ENCODE measurements around the gene KIF19. TPM values are rescaled to one million over a fixed set of nuclear protein-coding genes. Genes with fewer than 3 reads are reported as not detected.

The KIF19 gene
- total and polyA plus RNA-seq, 2 donors (not counting 1 experiment from before 2014, with no cell fraction given) = not detected

DNA sequence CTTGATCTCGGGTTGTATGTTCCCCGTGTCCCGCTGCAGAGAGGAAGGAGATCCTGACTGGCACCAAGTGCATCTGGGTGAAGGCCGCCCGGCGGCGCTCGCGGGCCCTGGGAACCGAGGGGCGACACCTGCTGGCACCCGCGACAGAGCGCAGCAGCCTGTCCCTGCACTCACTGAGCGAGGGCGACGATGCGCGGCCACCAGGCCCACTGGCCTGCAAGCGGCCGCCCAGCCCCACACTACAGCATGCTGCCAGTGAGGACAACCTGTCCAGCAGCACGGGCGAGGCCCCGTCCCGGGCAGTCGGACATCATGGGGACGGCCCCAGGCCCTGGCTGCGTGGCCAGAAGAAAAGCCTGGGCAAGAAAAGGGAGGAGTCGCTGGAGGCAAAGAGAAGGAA, 28.1 kb downstream of the KIF19 start:
- CTCF ChIA-PET = no interaction called here
- H3K27me3 ChIP-seq (replicated peaks in 1 of 4; ENCODE audit: control extremely low read depth in 1 of 4, control insufficient read depth in 3 of 4, insufficient read depth in 4 of 4, low read length in 3 of 4) = peaks cover 0 to 60% (median 17%) of the 10 kb centered on the region in 4 experiments
- H3K4me2 ChIP-seq (replicated peaks; ENCODE audit: low read depth, low read length, poor library complexity, severe bottlenecking) = no peak overlapping the region
- no peak overlapping the region for H3K4me3 Mint-ChIP-seq
- H3K27me3 Mint-ChIP-seq = peaks cover 50% of the 10 kb centered on the region
- intact Hi-C loops (cut with micrococcal nuclease) = no loop called here
- no peak overlapping the region for H3K9ac ChIP-seq (ENCODE audit: low read length)
- POLR2A ChIA-PET = no interaction called here
- ATAC-seq (ENCODE audit: low read depth) (peak; percentile 33), DNase-seq (peak; percentile 31)
- peaks cover 5% of the 10 kb centered on the region for H3K4me1 Mint-ChIP-seq
- H4K20me1 ChIP-seq (ENCODE audit: control insufficient read depth, insufficient read depth, low read length, poor library complexity, severe bottlenecking) = no peaks in the 10 kb centered on the region
- TF ChIP-seq, protein P1, sequence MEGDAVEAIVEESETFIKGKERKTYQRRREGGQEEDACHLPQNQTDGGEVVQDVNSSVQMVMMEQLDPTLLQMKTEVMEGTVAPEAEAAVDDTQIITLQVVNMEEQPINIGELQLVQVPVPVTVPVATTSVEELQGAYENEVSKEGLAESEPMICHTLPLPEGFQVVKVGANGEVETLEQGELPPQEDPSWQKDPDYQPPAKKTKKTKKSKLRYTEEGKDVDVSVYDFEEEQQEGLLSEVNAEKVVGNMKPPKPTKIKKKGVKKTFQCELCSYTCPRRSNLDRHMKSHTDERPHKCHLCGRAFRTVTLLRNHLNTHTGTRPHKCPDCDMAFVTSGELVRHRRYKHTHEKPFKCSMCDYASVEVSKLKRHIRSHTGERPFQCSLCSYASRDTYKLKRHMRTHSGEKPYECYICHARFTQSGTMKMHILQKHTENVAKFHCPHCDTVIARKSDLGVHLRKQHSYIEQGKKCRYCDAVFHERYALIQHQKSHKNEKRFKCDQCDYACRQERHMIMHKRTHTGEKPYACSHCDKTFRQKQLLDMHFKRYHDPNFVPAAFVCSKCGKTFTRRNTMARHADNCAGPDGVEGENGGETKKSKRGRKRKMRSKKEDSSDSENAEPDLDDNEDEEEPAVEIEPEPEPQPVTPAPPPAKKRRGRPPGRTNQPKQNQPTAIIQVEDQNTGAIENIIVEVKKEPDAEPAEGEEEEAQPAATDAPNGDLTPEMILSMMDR (IDR thresholded peaks at IDR 0.05) = peak; percentile 30
- no peak for TF ChIP-seq EZH2 (IDR thresholded peaks at IDR 0.05; ENCODE audit: borderline replicate concordance, insufficient read depth, low read depth, low read length, poor library complexity, severe bottlenecking)
- no peak overlapping the region for H3K4me3 ChIP-seq (ENCODE audit: control extremely low read depth in 1 of 5, extremely low read depth in 1 of 5, insufficient read depth in 1 of 5, low read depth in 2 of 5, low read length in 4 of 5)
- peaks cover 0 to 7% of the 10 kb centered on the region in 2 donors for H3K4me1 ChIP-seq (ENCODE audit: control insufficient read depth in 2 of 2, insufficient read depth in 2 of 2, low read length in 2 of 2)
- 9% methylated on average over 28 of the region's 29 CpGs for WGBS (ENCODE audit: insufficient coverage)
- H3K9me3 Mint-ChIP-seq (ENCODE audit: insufficient read depth) = no peaks in the 10 kb centered on the region
- H3K9me3 ChIP-seq (ENCODE audit: control extremely low read depth in 1 of 3, control insufficient read depth in 2 of 3, insufficient read depth in 1 of 3, low read length in 2 of 3) = no peaks in the 10 kb centered on the region
- H3K27ac Mint-ChIP-seq = no peak overlapping the region
- H3K79me2 ChIP-seq (ENCODE audit: control insufficient read depth, insufficient read depth, low read length) = no peaks in the 10 kb centered on the region
- no peak overlapping the region for H2AFZ ChIP-seq (ENCODE audit: insufficient read depth, low read depth, low read length, poor library complexity, severe bottlenecking)
- no peaks in the 10 kb centered on the region for H3K36me3 ChIP-seq (replicated peaks in 1 of 2; ENCODE audit: control extremely low read depth in 1 of 2, control insufficient read depth in 1 of 2, extremely low read depth in 1 of 2, insufficient read depth in 2 of 2, low read length in 1 of 2)
- H3K27ac ChIP-seq (ENCODE audit: low read length in 2 of 2) = no peak overlapping the region

DNA sequence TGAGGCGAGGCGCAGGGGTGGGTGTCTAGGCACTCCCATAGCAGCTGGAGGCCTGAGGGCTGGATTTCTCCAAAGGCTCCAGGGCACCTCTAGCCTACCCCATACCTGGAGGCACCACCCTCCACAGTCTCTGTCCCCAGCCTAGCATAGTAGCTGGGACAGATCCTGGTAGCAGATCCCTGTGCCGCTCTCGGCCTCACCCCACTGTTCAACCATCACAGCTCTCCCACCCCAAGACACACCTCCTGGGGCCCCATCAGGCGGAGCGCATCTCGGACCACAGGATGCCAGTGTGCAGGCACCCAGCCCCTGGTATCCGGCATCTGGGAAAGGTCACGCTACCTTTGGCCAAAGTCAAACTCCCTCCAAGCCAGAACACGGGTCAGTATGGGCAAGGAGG, 28.5 kb downstream of the KIF19 start:
- no peak for DNase-seq

More for the DNA sequence above, 28.5 kb downstream of the KIF19 start:
- Mint-ChIP-seq H3K27me3 (peaks cover 50% of the 10 kb centered on the region), H3K4me1 (peaks cover 5% of the 10 kb centered on the region), H3K27ac (no peak overlapping the region), H3K4me3 (no peak overlapping the region), H3K9me3 (ENCODE audit: insufficient read depth) (no peaks in the 10 kb centered on the region)
- Histone ChIP-seq H3K27ac (ENCODE audit: low read length in 2 of 2) (no peak overlapping the region), H3K4me2 (replicated peaks; ENCODE audit: low read depth, low read length, poor library complexity, severe bottlenecking) (no peak overlapping the region), H3K79me2 (ENCODE audit: control insufficient read depth, insufficient read depth, low read length) (no peaks in the 10 kb centered on the region), H3K4me1 (ENCODE audit: control insufficient read depth in 2 of 2, insufficient read depth in 2 of 2, low read length in 2 of 2) (peaks cover 0 to 7% of the 10 kb centered on the region in 2 donors), H4K20me1 (ENCODE audit: control insufficient read depth, insufficient read depth, low read length, poor library complexity, severe bottlenecking) (no peaks in the 10 kb centered on the region), H3K27me3 (replicated peaks in 1 of 4; ENCODE audit: control extremely low read depth in 1 of 4, control insufficient read depth in 3 of 4, insufficient read depth in 4 of 4, low read length in 3 of 4) (peaks cover 0 to 60% (median 17%) of the 10 kb centered on the region in 4 experiments), H3K9me3 (ENCODE audit: control extremely low read depth in 1 of 3, control insufficient read depth in 2 of 3, insufficient read depth in 1 of 3, low read length in 2 of 3) (no peaks in the 10 kb centered on the region), H2AFZ (ENCODE audit: insufficient read depth, low read depth, low read length, poor library complexity, severe bottlenecking) (no peak overlapping the region), H3K9ac (ENCODE audit: low read length) (no peak overlapping the region), H3K36me3 (replicated peaks in 1 of 2; ENCODE audit: control extremely low read depth in 1 of 2, control insufficient read depth in 1 of 2, extremely low read depth in 1 of 2, insufficient read depth in 2 of 2, low read length in 1 of 2) (no peaks in the 10 kb centered on the region), H3K4me3 (ENCODE audit: control extremely low read depth in 1 of 5, extremely low read depth in 1 of 5, insufficient read depth in 1 of 5, low read depth in 2 of 5, low read length in 4 of 5) (no peak overlapping the region)
- ATAC-seq (ENCODE audit: low read depth) = no peak
- ChIA-PET POLR2A (no interaction called here), CTCF (no interaction called here)
- intact Hi-C loops (cut with micrococcal nuclease) = no loop called here
- TF ChIP-seq EZH2 (IDR thresholded peaks at IDR 0.05; ENCODE audit: borderline replicate concordance, insufficient read depth, low read depth, low read length, poor library complexity, severe bottlenecking) = no peak
- TF ChIP-seq, protein P1 (IDR thresholded peaks at IDR 0.05) = no peak
- WGBS (ENCODE audit: insufficient coverage) = 68% methylated on average over 4 of the region's 10 CpGs

Measured in B cell (primary cell).